GM12874 (cell line): ENCODE measurements around the gene TEX28.

Source experiments
- CTCF ChIP-seq: IDR thresholded peaks from 2 replicates; pipeline ENCODE4 v1.5.1; 2011; ENCODE audit warnings: low read depth, mild to moderate bottlenecking, control low read depth, low read length, moderate library complexity; ENCODE audit not compliant: insufficient read depth

The TEX28 gene

GRCh38 chrX:154327038-154327820 is 32.3 kb upstream of the TEX28 start:
- no peak for TF ChIP-seq CTCF

- no peak for TF ChIP-seq CTCF
These were observed 30.6 kb upstream of the TEX28 start for GRCh38 chrX:154325541-154325940.

GRCh38 chrX:154323537-154323936 is 28.6 kb upstream of the TEX28 start:
- no peak for TF ChIP-seq CTCF

GRCh38 chrX:154322890-154323289 is 28.0 kb upstream of the TEX28 start:
- TF ChIP-seq CTCF, result 0 out of 2 replicates have a peak, but pooled peaks have one; percentile 1

GRCh38 chrX:154321594-154321993 is 26.7 kb upstream of the TEX28 start:
- TF ChIP-seq CTCF, result no peak

- no peak for TF ChIP-seq CTCF
These were observed 26.2 kb upstream of the TEX28 start for GRCh38 chrX:154321152-154321551.

GRCh38 chrX:154320406-154320805 is 25.5 kb upstream of the TEX28 start:
- TF ChIP-seq CTCF, result no peak
